CD4-positive, alpha-beta T cell treated with Interleukin-4 for 1 hour (primary cell): Measurements from ENCODE around the gene TYMS.

Experiments
- DNase-seq, 2 donors: peaks; one replicate each; pipeline ENCODE4 v3.0.0-alpha.2; 2020 to 2022

Gene TYMS

DNA sequence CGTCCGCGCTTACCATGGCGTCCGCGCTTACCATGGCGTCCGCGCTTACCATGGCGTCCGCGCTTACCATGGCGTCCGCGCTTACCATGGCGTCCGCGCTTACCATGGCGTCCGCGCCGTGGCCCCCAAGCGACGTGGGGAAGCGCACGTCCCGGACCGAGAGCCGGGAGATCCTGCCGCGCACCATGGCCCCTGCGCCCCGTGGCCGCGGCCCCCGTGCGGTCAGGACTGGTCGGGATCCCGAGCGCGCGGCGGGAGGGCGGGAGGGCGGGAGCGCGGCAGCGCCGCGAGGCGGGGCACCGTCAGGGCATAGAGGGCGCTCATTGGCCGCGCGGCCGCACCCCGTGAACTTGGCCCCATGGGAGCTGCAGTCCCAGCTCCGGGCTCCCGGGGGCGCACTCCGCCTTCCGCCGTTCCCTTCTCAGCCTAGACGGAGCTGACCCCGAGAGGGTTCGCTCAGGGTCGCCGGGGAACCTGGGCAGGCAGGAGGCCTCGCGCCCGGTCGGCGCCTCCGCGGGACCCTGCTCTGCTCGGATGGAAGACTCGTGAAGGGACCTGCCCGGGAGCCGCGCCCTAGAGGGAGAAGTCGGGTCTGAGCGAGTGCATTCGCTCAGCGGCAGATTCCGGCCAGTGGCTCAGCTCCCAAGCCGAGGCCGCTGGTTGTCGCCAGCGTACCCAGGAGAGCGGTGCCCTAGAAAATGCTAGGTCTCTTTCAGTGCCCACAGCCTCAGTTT, 55.1 kb downstream of the TYMS start, which contains the start of gene ENOSF1:
Gene ENOSF1 (minus strand): TSS at position 230 of the 734 bp plus-strand sequence. CDS start 43 bp downstream, at position 187.
- peak; percentile 83 to 89 for DNase-seq

- DNase-seq = no peak
Measured at GRCh38 chr18:713135-713490, 55.7 kb downstream of the TYMS start.

- DNase-seq = no peak
Measured at GRCh38 chr18:715626-716025, 58.2 kb downstream of the TYMS start.

GRCh38 chr18:717003-717402, 59.5 kb downstream of the TYMS start:
- no peak for DNase-seq
